K562 (cell line): ENCODE data around the gene CDC14A. TPM values are rescaled to one million over a fixed set of nuclear protein-coding genes. Genes with fewer than 3 reads are reported as not detected.

Experiments
- CBFA2T2 ChIP-seq: fragments of 450-650 bp; conservative IDR thresholded peaks from 2 replicates; pipeline ENCODE4 v1.6.1; 2017; ENCODE audit warnings: mild to moderate bottlenecking
- EGR1 ChIP-seq: fragments of 450-650 bp; conservative IDR thresholded peaks from 2 replicates; pipeline ENCODE4 v1.6.1; 2017; ENCODE audit warnings: mild to moderate bottlenecking
- GABPA ChIP-seq: fragments of 200-800 bp; sonication (Bioruptor generic); conservative IDR thresholded peaks from 2 replicates; pipeline ENCODE4 v1.6.1; 2016; ENCODE audit warnings: low read depth, missing genetic modification characterization, missing compliant biosample characterization
- HIVEP1 ChIP-seq: fragments of 250-450 bp; sonication (Bioruptor Pico); IDR thresholded peaks from 2 replicates; pipeline ENCODE4 v1.4.0; 2020; ENCODE audit warnings: mild to moderate bottlenecking
- KLF6 ChIP-seq: fragments of 250-450 bp; sonication (Bioruptor Pico); IDR thresholded peaks from 2 replicates; pipeline ENCODE4 v1.4.0; 2020; ENCODE audit warnings: mild to moderate bottlenecking, moderate library complexity, borderline replicate concordance
- MAFK ChIP-seq: IDR thresholded peaks from 2 replicates; pipeline ENCODE4 v1.6.1; 2011; ENCODE audit warnings: low read length, improper control_type of control experiment
- MAX ChIP-seq: sonication (generic); formaldehyde crosslinking; IDR thresholded peaks from 2 replicates; pipeline ENCODE4 v1.9.0; 2022; ENCODE audit warnings: mild to moderate bottlenecking, missing genetic modification reagents
- NCOA6 ChIP-seq: fragments of 450-650 bp; IDR thresholded peaks from 2 replicates; pipeline ENCODE4 v1.6.1; 2017; ENCODE audit warnings: mild to moderate bottlenecking
- POLR2AphosphoS2 ChIP-seq: IDR thresholded peaks from 2 replicates; pipeline ENCODE4 v1.6.1; 2012; ENCODE audit warnings: low read length, improper control_type of control experiment
- POLR3G ChIP-seq: IDR thresholded peaks from 2 replicates; pipeline ENCODE4 v1.6.1; 2011; ENCODE audit not compliant: insufficient read length, insufficient replicate concordance; ENCODE audit errors: extremely low read depth
- SRSF7 ChIP-seq: fragments of 200-400 bp; formaldehyde crosslinking; optimal IDR thresholded peaks from 2 replicates; pipeline ENCODE3; 2017; ENCODE audit warnings: mild to moderate bottlenecking, low read depth, low read length
- TAF1 ChIP-seq: IDR thresholded peaks from 2 replicates; pipeline ENCODE4 v1.6.1; 2011; ENCODE audit warnings: mild to moderate bottlenecking, low read length, moderate library complexity; ENCODE audit not compliant: insufficient read depth, control insufficient read depth, severe bottlenecking; ENCODE audit errors: extremely low read depth
- ZKSCAN8 ChIP-seq: fragments of 200-800 bp; sonication (Bioruptor generic); IDR thresholded peaks from 2 replicates; pipeline ENCODE4 v1.6.1; 2016; ENCODE audit warnings: missing genetic modification characterization, missing compliant biosample characterization
- ZNF398 ChIP-seq: fragments of 250-450 bp; sonication (Bioruptor Pico); IDR thresholded peaks from 2 replicates; pipeline ENCODE4 v1.8.0; 2021; ENCODE audit warnings: moderate library complexity, mild to moderate bottlenecking, inconsistent platforms
- ZNF57 ChIP-seq: fragments of 450-650 bp; formaldehyde crosslinking; IDR thresholded peaks from 2 replicates; pipeline ENCODE4 v1.4.0; 2020; ENCODE audit warnings: mild to moderate bottlenecking, moderate library complexity
- polyA plus RNA-seq, 8 experiments: library from polyadenylated mRNA; depleted of rRNA in 4 of 8; stranded (reverse) in 5 of 8; unstranded in 3 of 8; fragments of >200 nt; fragmentation: Nextera tagmentation in 2 of 8; fragmentation: Illumina TruSeq in 1 of 8; extraction: Ambion mirVana in 2 of 8; extraction: Trizol in 1 of 8; gene quantifications; 2 replicates each; pipeline versions ENCODE4 v1.2.1 to v1.2.3, GENCODE V29; 2011 to 2014; ENCODE audit warnings: inconsistent platforms in 1 of 8, missing spikeins in 1 of 8
- total RNA-seq, 7 experiments: library from RNA; depleted of rRNA in 6 of 7; stranded (reverse); fragments of >200 nt in 6 of 7; fragmentation: Illumina TruSeq in 2 of 7; extraction: Trizol in 2 of 7; gene quantifications; 2 replicates each; pipeline versions ENCODE4 v1.2.1 to v1.2.3, GENCODE V29; 2011 to 2021; ENCODE audit warnings: low replicate concordance in 1 of 7
- TF ChIP-seq, protein P1 (sequence below): sonication (generic); formaldehyde crosslinking; IDR thresholded peaks from 2 replicates; pipeline ENCODE4 v1.8.0; 2023; ENCODE audit warnings: missing genetic modification reagents, mild to moderate bottlenecking, borderline replicate concordance
- TF ChIP-seq, protein P2 (sequence below): IDR thresholded peaks from 3 replicates; pipeline ENCODE4 v1.6.1; 2011; ENCODE audit warnings: borderline replicate concordance, mild to moderate bottlenecking; ENCODE audit not compliant: insufficient read length, insufficient read depth

The CDC14A gene
- total and polyA plus RNA-seq, 9 of the 15 experiments (the other 6 are each of a cell fraction or from before 2014, with no cell fraction given), result 17.0 to 74.3 (median 33.4) TPM

- TF ChIP-seq ZNF398 (CRISPR knock-in tag) (no peak), EGR1 (peak; percentile 65), TAF1 (peak; percentile 41), GABPA (tag) (no peak), HIVEP1 (CRISPR knock-in tag) (0 out of 2 replicates have a peak, but pooled peaks have one; percentile 13), KLF6 (CRISPR knock-in tag) (no peak), POLR3G (no peak), MAX (CRISPR knock-in tag) (no peak; the same call in 1 of the 2 replicates), NCOA6 (no peak), POLR2AphosphoS2 (no peak), MAFK (no peak), ZKSCAN8 (no peak), CBFA2T2 (no peak), SRSF7 (no peak), ZNF57 (CRISPR knock-in tag) (no peak)
- TF ChIP-seq, protein P1, sequence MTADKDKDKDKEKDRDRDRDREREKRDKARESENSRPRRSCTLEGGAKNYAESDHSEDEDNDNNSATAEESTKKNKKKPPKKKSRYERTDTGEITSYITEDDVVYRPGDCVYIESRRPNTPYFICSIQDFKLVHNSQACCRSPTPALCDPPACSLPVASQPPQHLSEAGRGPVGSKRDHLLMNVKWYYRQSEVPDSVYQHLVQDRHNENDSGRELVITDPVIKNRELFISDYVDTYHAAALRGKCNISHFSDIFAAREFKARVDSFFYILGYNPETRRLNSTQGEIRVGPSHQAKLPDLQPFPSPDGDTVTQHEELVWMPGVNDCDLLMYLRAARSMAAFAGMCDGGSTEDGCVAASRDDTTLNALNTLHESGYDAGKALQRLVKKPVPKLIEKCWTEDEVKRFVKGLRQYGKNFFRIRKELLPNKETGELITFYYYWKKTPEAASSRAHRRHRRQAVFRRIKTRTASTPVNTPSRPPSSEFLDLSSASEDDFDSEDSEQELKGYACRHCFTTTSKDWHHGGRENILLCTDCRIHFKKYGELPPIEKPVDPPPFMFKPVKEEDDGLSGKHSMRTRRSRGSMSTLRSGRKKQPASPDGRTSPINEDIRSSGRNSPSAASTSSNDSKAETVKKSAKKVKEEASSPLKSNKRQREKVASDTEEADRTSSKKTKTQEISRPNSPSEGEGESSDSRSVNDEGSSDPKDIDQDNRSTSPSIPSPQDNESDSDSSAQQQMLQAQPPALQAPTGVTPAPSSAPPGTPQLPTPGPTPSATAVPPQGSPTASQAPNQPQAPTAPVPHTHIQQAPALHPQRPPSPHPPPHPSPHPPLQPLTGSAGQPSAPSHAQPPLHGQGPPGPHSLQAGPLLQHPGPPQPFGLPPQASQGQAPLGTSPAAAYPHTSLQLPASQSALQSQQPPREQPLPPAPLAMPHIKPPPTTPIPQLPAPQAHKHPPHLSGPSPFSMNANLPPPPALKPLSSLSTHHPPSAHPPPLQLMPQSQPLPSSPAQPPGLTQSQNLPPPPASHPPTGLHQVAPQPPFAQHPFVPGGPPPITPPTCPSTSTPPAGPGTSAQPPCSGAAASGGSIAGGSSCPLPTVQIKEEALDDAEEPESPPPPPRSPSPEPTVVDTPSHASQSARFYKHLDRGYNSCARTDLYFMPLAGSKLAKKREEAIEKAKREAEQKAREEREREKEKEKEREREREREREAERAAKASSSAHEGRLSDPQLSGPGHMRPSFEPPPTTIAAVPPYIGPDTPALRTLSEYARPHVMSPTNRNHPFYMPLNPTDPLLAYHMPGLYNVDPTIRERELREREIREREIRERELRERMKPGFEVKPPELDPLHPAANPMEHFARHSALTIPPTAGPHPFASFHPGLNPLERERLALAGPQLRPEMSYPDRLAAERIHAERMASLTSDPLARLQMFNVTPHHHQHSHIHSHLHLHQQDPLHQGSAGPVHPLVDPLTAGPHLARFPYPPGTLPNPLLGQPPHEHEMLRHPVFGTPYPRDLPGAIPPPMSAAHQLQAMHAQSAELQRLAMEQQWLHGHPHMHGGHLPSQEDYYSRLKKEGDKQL, result no peak; the same call in 1 of the 2 replicates
- TF ChIP-seq, protein P2, sequence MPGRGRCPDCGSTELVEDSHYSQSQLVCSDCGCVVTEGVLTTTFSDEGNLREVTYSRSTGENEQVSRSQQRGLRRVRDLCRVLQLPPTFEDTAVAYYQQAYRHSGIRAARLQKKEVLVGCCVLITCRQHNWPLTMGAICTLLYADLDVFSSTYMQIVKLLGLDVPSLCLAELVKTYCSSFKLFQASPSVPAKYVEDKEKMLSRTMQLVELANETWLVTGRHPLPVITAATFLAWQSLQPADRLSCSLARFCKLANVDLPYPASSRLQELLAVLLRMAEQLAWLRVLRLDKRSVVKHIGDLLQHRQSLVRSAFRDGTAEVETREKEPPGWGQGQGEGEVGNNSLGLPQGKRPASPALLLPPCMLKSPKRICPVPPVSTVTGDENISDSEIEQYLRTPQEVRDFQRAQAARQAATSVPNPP, result no peak
These were observed at the start of gene CDC14A (continued) for GRCh38 chr1:100352267-100353070.
